ENCODE data around the gene GIMAP8. TPM values are rescaled to one million over a fixed set of nuclear protein-coding genes. Genes with fewer than 3 reads are reported as not detected.
A peak's percentile ranks its signal among the peaks of the same experiment; 100 is the strongest.

Gene GIMAP8
- total RNA-seq, 4 donors from 2014 or later: 0.88 to 19.8 (median 5.2) TPM

DNA sequence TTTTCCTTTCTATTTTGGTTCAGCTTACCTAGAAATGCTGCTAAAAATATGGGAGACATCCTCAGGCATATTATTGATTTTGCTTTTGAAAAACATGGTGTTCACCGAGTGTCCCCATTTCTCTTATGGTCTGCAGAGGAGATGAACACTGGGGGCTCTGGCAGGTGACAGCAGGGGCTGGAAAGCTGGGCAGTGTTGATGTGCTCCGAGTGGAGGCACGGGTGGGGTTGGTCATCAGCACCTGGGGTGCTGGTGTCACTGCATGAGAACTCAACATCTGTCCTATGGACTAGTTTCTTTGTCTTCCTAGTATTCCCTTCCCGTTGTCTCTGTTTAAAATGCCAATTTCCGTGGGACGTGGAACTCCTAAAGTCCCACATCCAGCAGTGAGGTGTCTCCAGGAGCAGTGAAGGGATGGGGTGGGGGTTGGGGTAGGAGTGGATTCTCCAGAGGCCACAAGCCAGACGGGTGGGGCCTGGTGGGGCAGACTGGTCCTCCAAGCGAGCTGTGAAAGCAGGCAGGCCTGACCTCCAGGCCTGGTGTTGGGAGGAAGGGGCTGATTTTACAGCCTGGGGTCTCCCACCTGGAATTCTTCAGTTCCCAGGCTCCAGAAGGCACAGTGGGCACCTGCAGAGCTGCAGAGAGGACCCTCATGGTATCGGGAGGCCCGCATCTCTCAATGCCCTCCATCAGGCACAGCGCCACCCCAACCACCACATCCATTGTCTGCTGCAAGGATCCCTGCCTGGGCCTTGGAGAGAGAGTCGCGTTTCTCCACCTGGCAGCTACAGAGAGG lies 46.9 kb upstream of the GIMAP8 start:
- DNase-seq: peak in 1 of 3 donors; percentile 49

DNA sequence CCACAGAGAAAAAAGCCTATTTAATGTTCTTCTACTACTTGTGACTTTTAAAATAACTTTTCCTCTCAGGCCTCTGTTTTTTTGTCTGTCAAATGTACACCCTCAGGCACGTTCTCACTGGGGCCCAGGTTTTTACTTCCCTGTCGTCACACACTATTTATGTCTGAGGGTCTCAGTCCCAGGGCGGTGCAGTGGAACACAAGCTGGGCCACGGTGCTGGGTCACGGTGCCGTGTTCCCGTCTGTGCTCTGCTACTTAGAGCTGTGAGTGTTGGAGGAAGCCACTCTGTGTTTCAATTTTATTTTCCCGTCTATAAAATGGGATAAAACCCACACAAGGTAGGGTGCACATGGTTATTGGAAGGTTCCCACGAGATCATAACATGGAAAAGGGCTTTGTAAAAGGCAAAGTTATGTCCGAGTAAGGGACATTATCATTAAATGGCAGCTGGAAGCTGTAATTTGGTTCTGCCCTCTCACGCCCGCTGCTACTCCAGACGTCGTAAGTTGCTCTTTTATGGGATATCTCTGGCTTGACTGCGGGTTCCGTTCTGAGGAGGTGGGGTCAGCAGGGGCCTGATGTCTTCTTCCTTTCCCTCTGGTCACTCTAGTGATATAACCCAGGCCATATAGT lies 46.1 kb upstream of the GIMAP8 start:
- H3K27ac ChIP-seq: peak overlapping the region; percentile 92 to 97 (median 94)
- H3K36me3 ChIP-seq: peaks cover 0 to 3% (median 0%) of the 10 kb centered on the region in 3 donors
- H3K4me3 ChIP-seq: peak overlapping the region; percentile 60 to 74 (median 70)
- peaks cover 5 to 39% (median 18%) of the 10 kb centered on the region in 4 donors for H3K4me1 ChIP-seq
- no peaks in the 10 kb centered on the region for H3K27me3 ChIP-seq
- TF ChIP-seq, protein P1, sequence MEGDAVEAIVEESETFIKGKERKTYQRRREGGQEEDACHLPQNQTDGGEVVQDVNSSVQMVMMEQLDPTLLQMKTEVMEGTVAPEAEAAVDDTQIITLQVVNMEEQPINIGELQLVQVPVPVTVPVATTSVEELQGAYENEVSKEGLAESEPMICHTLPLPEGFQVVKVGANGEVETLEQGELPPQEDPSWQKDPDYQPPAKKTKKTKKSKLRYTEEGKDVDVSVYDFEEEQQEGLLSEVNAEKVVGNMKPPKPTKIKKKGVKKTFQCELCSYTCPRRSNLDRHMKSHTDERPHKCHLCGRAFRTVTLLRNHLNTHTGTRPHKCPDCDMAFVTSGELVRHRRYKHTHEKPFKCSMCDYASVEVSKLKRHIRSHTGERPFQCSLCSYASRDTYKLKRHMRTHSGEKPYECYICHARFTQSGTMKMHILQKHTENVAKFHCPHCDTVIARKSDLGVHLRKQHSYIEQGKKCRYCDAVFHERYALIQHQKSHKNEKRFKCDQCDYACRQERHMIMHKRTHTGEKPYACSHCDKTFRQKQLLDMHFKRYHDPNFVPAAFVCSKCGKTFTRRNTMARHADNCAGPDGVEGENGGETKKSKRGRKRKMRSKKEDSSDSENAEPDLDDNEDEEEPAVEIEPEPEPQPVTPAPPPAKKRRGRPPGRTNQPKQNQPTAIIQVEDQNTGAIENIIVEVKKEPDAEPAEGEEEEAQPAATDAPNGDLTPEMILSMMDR (IDR thresholded peaks at IDR 0.05): no peak
- no peak for TF ChIP-seq POLR2A (IDR thresholded peaks at IDR 0.05)
- H3K9me3 ChIP-seq: no peaks in the 10 kb centered on the region
- DNase-seq: peak in 2 of 3 donors; percentile 35 to 39

More for the DNA sequence above, 46.9 kb upstream of the GIMAP8 start:
- no peak for TF ChIP-seq POLR2A (IDR thresholded peaks at IDR 0.05)
- TF ChIP-seq, protein P1 (IDR thresholded peaks at IDR 0.05): no peak
- Histone ChIP-seq H3K4me1 (peaks cover 5 to 39% (median 16%) of the 10 kb centered on the region in 4 donors), H3K27me3 (no peaks in the 10 kb centered on the region), H3K36me3 (peaks cover 0 to 3% (median 0%) of the 10 kb centered on the region in 3 donors), H3K4me3 (no peak overlapping the region), H3K9me3 (no peaks in the 10 kb centered on the region), H3K27ac (peak overlapping the region; percentile 92 to 97 (median 94))

DNA sequence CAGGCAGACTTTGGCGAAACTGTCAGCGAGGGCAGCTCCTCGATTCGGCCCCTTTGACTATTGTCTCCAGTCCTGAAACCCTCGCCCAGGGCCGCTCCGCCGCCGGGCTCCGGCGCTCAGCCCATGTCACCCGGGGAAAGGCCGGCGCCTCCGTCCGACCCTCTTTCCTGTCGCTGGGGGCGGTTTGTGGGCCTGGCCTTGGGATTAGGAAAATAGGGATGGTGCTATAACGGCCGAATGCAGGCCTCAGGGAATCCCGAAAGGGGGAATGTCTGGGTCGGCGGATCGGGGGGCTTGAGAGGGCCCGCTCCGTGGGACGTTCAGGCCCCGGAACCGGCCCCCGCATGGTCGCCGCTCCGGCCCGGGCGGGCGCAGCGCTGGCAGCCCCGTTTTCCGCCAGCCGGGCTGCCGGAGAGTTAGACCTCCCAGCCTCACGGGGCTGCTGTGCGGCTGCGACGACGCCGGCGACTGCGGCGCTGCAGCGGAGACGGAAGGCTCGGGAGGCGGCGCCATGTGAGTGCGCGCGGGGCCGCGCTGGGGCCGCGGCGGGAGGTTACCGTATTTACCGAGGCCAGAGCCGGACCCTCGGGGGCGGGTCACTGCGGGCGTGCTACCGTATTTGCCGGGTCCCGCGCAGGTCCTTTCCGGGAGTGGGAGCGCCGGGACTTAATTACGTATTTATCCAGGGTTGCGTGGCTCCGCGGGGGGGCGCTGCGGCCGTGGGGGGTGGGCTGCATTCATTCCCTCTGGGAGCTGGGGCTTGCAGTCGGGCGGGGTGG lies 45.4 kb upstream of the GIMAP8 start:
- Histone ChIP-seq H3K9me3 (no peaks in the 10 kb centered on the region), H3K27ac (peak overlapping the region; percentile 92 to 97 (median 94)), H3K36me3 (peaks cover 0 to 5% (median 0%) of the 10 kb centered on the region in 3 donors), H3K4me1 (peaks cover 5 to 39% (median 18%) of the 10 kb centered on the region in 4 donors), H3K4me3 (peak overlapping the region; percentile 60 to 74 (median 70)), H3K27me3 (no peaks in the 10 kb centered on the region)
- TF ChIP-seq, protein P1 (IDR thresholded peaks at IDR 0.05): peak in 4 of 6 experiments; percentile 11 to 39 (median 24)
- TF ChIP-seq POLR2A (IDR thresholded peaks at IDR 0.05): peak; percentile 74 to 76
- DNase-seq: peak; percentile 83 to 95 (median 92)

DNA sequence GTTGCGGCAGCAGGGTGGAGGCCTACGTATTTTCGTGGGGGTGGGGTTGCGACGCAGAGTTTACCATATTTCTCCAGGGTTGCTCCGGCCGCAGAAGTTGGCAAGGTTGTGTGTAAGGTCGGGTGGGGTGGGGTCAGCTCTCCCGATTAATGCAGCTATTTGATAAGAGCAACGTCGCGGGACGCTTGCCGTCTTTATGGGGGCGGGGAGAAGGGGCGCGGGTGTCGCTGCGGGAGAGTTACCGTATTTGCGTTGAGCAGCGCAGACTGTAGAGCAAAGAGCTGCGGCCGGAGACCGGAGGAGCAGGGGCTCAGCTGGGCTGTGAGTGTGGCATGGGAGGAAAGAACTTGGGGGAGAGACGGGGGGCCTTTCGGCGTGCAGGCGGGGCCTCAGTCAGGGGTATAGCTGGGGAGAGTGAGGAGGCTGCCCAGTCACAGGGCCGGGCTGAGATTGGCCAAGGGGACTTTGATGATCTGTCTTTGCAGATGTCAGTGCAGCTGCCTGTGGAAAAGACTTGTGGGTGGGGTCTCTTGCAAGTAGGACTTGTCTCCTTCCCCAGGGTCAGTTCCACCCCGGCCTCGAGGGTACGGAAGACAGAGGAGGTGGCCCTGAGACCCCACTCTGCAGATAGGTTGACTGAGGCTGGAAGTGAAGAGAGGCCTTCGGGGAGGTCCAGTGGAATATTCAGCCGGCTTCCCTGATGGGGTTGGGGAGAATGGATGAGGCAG lies 44.7 kb upstream of the GIMAP8 start:
- peak overlapping the region; percentile 92 to 97 (median 94) for H3K27ac ChIP-seq
- H3K27me3 ChIP-seq: no peaks in the 10 kb centered on the region
- H3K36me3 ChIP-seq: peaks cover 0 to 8% (median 0%) of the 10 kb centered on the region in 3 donors
- H3K4me1 ChIP-seq: peaks cover 5 to 39% (median 18%) of the 10 kb centered on the region in 4 donors
- peak in 2 of 3 donors; percentile 49 to 65 for DNase-seq
- TF ChIP-seq POLR2A (IDR thresholded peaks at IDR 0.05): no peak
- TF ChIP-seq, protein P1 (IDR thresholded peaks at IDR 0.05): no peak
- peak overlapping the region; percentile 60 to 74 (median 70) for H3K4me3 ChIP-seq
- H3K9me3 ChIP-seq: no peaks in the 10 kb centered on the region

DNA sequence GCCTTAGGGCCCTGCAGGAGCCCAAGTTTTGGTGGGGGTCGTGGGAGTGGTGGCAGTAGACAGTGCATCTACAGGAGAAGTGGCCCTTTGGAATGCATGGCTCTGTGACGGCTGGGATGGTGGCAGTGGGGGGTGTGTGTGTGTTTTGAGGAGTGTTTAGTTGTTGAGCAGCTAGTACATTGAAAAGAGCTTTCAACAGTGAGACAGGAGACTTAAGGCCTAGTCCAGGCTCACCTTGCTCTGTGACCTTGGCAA lies 44.2 kb upstream of the GIMAP8 start:
- DNase-seq: peak in 1 of 3 donors; percentile 35
- Histone ChIP-seq H3K27me3 (no peaks in the 10 kb centered on the region), H3K27ac (peak overlapping the region; percentile 92 to 97 (median 94)), H3K4me1 (peaks cover 5 to 39% (median 18%) of the 10 kb centered on the region in 4 donors), H3K9me3 (no peaks in the 10 kb centered on the region), H3K36me3 (peaks cover 0 to 8% (median 0%) of the 10 kb centered on the region in 3 donors), H3K4me3 (peak overlapping the region; percentile 60 to 74 (median 70))
- TF ChIP-seq, protein P1 (IDR thresholded peaks at IDR 0.05): no peak
- no peak for TF ChIP-seq POLR2A (IDR thresholded peaks at IDR 0.05)
